ENCODE data around the gene PSIP1. TPM values are rescaled to one million over a fixed set of nuclear protein-coding genes. Genes with fewer than 3 reads are reported as not detected.

PSIP1 gene
- total RNA-seq (2014; rRNA removed; shearing (Covaris generic)) (132 and 146 TPM in 2 replicates), total RNA-seq (2022) (151 and 196 TPM in 2 replicates), Bru-seq, nascent RNA (percentile 95 among the genes with signal in this experiment), BruChase-seq, experiment 1, labeled RNA remaining after a 6-hour chase (percentile 94 among the genes with signal in this experiment), BruChase-seq, experiment 2, labeled RNA remaining after a 2-hour chase (percentile 91 among the genes with signal in this experiment)
- long read RNA-seq, transcript PSIP1-203 (16 exons, 3,391 nt), result minor isoform, 146 of 536 reads
- long read RNA-seq, transcript PSIP1-202 (11 exons, 1,889 nt), result minor isoform, 8 of 536 reads
- long read RNA-seq, transcript PSIP1-204 (16 exons, 3,364 nt), result major isoform, 242 of 536 reads
- long read RNA-seq, transcript PSIP1-201 (11 exons, 1,966 nt), result minor isoform, 5 of 536 reads
- long read RNA-seq, partial matches to known transcripts, result 65 of 536 reads
- long read RNA-seq, other reads (novel, unspliced or antisense), result 65 of 536 reads

DNA sequence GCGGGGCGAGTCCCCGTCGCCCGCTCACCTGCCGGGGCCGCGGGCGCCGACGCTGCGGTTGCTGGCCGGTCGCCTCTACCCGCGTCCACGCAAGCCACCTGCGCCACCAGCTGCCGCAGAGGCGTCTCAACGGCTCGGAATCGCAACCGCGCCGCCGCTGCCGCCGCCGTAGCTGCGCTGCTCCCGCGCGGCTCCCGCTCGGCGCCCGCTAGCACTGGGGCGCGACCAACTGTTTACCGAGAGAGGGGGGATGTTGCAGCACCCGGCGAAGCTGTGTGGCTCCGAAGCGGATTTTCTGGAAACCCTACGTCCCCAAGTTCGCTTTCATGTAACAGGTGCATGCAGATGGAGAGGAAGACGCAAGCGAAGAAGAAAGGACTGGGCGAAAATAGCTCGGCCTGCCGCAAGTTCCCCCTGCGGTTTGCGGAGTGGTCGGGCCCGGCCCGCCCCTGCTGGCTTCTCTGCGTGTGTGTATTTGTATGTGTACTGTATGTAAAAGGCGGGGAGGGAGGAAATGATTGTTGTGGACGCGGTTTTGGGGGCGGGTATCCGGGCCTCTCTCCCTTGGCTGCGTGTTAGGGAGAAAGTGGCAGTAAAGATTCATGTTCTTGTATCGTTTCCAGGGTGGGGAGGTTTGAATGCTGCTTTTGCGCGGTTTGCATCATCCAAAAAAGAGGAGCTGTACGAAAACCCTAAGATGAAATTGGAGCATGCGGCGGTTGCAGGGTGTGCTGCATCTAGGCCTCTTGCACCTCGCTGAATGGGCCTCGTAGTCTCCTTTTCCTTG, at the start of gene PSIP1:
TSS of gene PSIP1 (minus strand) at position 182 of the 787 bp plus-strand sequence. CDS start 782 bp downstream, outside the sequence.
- H3K79me2 ChIP-seq (ENCODE audit: insufficient read depth, low read depth, low read length), result peaks cover 45% of the 10 kb centered on the region
- H2AFZ ChIP-seq (ENCODE audit: low read length), result peak within 1 kb of the TSS; percentile 56
- peaks cover 47% of the 10 kb centered on the region for H3K4me1 ChIP-seq (ENCODE audit: insufficient read depth, low read length, poor library complexity, severe bottlenecking)
- H3K9me2 ChIP-seq (ENCODE audit: insufficient read depth, low read length), result no peaks in the 10 kb centered on the region
- peak within 1 kb of the TSS; percentile 99 for H3K4me3 ChIP-seq (ENCODE audit: low read depth, low read length, poor library complexity, severe bottlenecking)
- H3K4me2 ChIP-seq (ENCODE audit: low read length), result peak within 1 kb of the TSS; percentile 91
- intact Hi-C loops (cut with micrococcal nuclease; ENCODE audit: unreplicated experiment), result loop anchor here (1.0 to 2.0 kb wide), 3 partner anchors 41 to 96 kb away; partner anchors contain the start of gene SNAPC3
- peak within 1 kb of the TSS; percentile 82 for H3K27ac ChIP-seq (ENCODE audit: low read depth, low read length, poor library complexity, severe bottlenecking)
- no peaks in the 10 kb centered on the region for H3K9me3 ChIP-seq (ENCODE audit: low read length)
- TF ChIP-seq, protein P1, sequence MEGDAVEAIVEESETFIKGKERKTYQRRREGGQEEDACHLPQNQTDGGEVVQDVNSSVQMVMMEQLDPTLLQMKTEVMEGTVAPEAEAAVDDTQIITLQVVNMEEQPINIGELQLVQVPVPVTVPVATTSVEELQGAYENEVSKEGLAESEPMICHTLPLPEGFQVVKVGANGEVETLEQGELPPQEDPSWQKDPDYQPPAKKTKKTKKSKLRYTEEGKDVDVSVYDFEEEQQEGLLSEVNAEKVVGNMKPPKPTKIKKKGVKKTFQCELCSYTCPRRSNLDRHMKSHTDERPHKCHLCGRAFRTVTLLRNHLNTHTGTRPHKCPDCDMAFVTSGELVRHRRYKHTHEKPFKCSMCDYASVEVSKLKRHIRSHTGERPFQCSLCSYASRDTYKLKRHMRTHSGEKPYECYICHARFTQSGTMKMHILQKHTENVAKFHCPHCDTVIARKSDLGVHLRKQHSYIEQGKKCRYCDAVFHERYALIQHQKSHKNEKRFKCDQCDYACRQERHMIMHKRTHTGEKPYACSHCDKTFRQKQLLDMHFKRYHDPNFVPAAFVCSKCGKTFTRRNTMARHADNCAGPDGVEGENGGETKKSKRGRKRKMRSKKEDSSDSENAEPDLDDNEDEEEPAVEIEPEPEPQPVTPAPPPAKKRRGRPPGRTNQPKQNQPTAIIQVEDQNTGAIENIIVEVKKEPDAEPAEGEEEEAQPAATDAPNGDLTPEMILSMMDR (conservative IDR thresholded peaks at IDR 0.05; ENCODE audit: low read length), result 0 out of 2 replicates have a peak, but pooled peaks have one; percentile 19
- no peak for TF ChIP-seq EZH2phosphoT487 (IDR thresholded peaks at IDR 0.05; ENCODE audit: borderline replicate concordance, low read depth, low read length)
- POLR2A ChIA-PET, result interaction anchor here (0.7 to 4.6 kb wide), 9 partner anchors 11 to 88 kb away, joined by 3 to 110 read pairs (median 4); partner anchors contain the start of genes CCDC171 and SNAPC3
- no TSS peak for BruUV-seq (replicated peaks)
- peaks cover 40% of the 10 kb centered on the region for H3K36me3 ChIP-seq (ENCODE audit: insufficient read depth, low read length)
- peaks cover 31% of the 10 kb centered on the region for H4K20me1 ChIP-seq (ENCODE audit: insufficient read depth, low read length)
- CTCF ChIA-PET (ENCODE audit: unreplicated experiment), result interaction anchor here (1.5 kb wide), 1 partner anchor 96 kb away, joined by 3 read pairs; no protein-coding TSS in a partner anchor
- DNase-seq (ENCODE audit: low spot score), result peak; percentile 94

DNA sequence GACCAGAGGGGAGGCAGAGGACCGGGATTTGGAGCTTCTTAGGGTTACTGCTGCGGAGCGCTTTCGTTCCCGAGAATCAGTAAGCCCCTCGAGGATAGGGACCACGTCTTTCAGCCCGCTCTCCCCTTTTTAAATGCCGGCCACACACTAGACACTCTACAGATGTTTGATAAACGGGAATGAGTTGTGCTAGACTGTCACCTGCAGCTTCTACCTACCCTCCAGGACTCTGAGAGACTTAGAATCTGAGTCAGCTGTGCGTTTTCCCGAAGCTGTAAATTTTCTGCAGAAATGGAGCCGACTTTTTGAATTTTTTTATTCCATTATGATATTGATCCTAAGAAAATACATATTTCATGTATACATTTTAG, 42.7 kb upstream of the PSIP1 start:
- Histone ChIP-seq H3K4me1 (ENCODE audit: insufficient read depth, low read length, poor library complexity, severe bottlenecking) (peaks cover 41% of the 10 kb centered on the region), H3K79me2 (ENCODE audit: insufficient read depth, low read depth, low read length) (peaks cover 17% of the 10 kb centered on the region; the same call in 1 of the 2 replicates), H3K27ac (ENCODE audit: low read depth, low read length, poor library complexity, severe bottlenecking) (peak overlapping the region; percentile 87), H3K4me2 (ENCODE audit: low read length) (peak overlapping the region; percentile 96), H3K9me2 (ENCODE audit: insufficient read depth, low read length) (no peaks in the 10 kb centered on the region), H4K20me1 (ENCODE audit: insufficient read depth, low read length) (no peaks in the 10 kb centered on the region), H3K36me3 (ENCODE audit: insufficient read depth, low read length) (peaks cover 9% of the 10 kb centered on the region; the same call in 1 of the 2 replicates), H3K4me3 (ENCODE audit: low read depth, low read length, poor library complexity, severe bottlenecking) (peak overlapping the region; percentile 82), H2AFZ (ENCODE audit: low read length) (peak overlapping the region; percentile 83), H3K9me3 (ENCODE audit: low read length) (no peaks in the 10 kb centered on the region)
- no peak for DNase-seq (ENCODE audit: low spot score)
- POLR2A ChIA-PET, result interaction anchor here (0.7 to 6.9 kb wide), 19 partner anchors 7 to 132 kb away, joined by 3 to 110 read pairs (median 4); partner anchors contain the start of genes PSIP1 and SNAPC3
- intact Hi-C loops (cut with micrococcal nuclease; ENCODE audit: unreplicated experiment), result loop anchor here (2.0 to 5.0 kb wide), 3 partner anchors 131 to 1231 kb away; partner anchors contain the start of genes SNAPC3 and ZDHHC21
- TF ChIP-seq, protein P1 (conservative IDR thresholded peaks at IDR 0.05; ENCODE audit: low read length), result no peak
- CTCF ChIA-PET (ENCODE audit: unreplicated experiment), result interaction anchor here (1.5 kb wide), 1 partner anchor 41 kb away, joined by 6 read pairs; no protein-coding TSS in a partner anchor
- TSS peak; percentile 73 for BruUV-seq (replicated peaks)
